Dendritic cell treated with granulocyte-macrophage colony-stimulating factor and Interleukin-4, amounts not matched to agents 40 ng/mL and 50 ng/mL, for 4 days (primary cell): ENCODE results near the gene ESRP2.

Experiments
- H3K27ac Mint-ChIP-seq: one replicate; pipeline ENCODE4 v1.8.0; 2022; ENCODE audit warnings: mild to moderate bottlenecking, mixed read lengths
- H3K27me3 Mint-ChIP-seq: one replicate; pipeline ENCODE4 v1.8.0; 2022; ENCODE audit warnings: mild to moderate bottlenecking, mixed read lengths
- H3K36me3 Mint-ChIP-seq: one replicate; pipeline ENCODE4 v1.8.0; 2022; ENCODE audit warnings: low read depth, mixed read lengths
- H3K4me1 Mint-ChIP-seq: one replicate; pipeline ENCODE4 v1.8.0; 2022; ENCODE audit warnings: low read depth, mixed read lengths
- H3K4me3 Mint-ChIP-seq: one replicate; pipeline ENCODE4 v1.8.0; 2022; ENCODE audit warnings: mild to moderate bottlenecking, moderate library complexity, mixed read lengths
- H3K9me3 Mint-ChIP-seq: one replicate; pipeline ENCODE4 v1.8.0; 2022; ENCODE audit warnings: mixed read lengths
- intact Hi-C: fragments of 100-400 bp; cut with micrococcal nuclease; formaldehyde crosslinking; loops from one replicate; pipeline ENCODE4 v1.15.0; 2022

The ESRP2 gene

GRCh38 chr16:68242085-68242484 is 6.2 kb upstream of the ESRP2 start:
- peaks cover 15% of the 10 kb centered on the region for H3K36me3 Mint-ChIP-seq
- H3K9me3 Mint-ChIP-seq, result no peaks in the 10 kb centered on the region
- no peak overlapping the region for H3K27ac Mint-ChIP-seq
- peaks cover 4% of the 10 kb centered on the region for H3K27me3 Mint-ChIP-seq
- intact Hi-C loops, result no loop called here
- H3K4me1 Mint-ChIP-seq, result peaks cover 48% of the 10 kb centered on the region
- no peak overlapping the region for H3K4me3 Mint-ChIP-seq

GRCh38 chr16:68238029-68238345 is 2.1 kb upstream of the ESRP2 start:
- no peaks in the 10 kb centered on the region for H3K9me3 Mint-ChIP-seq
- peak overlapping the region; percentile 93 for H3K27ac Mint-ChIP-seq
- peaks cover 40% of the 10 kb centered on the region for H3K4me1 Mint-ChIP-seq
- intact Hi-C loops, result no loop called here
- H3K4me3 Mint-ChIP-seq, result peak overlapping the region; percentile 87
- H3K36me3 Mint-ChIP-seq, result no peaks in the 10 kb centered on the region
- peaks cover 30% of the 10 kb centered on the region for H3K27me3 Mint-ChIP-seq

- Mint-ChIP-seq H3K4me3 (peak overlapping the region; percentile 87), H3K27ac (peak overlapping the region; percentile 93), H3K27me3 (peaks cover 30% of the 10 kb centered on the region), H3K9me3 (no peaks in the 10 kb centered on the region), H3K36me3 (peaks cover 3% of the 10 kb centered on the region), H3K4me1 (peaks cover 40% of the 10 kb centered on the region)
- intact Hi-C loops, result loop anchor here (1.0 kb wide), 1 partner anchor 8 kb away; the partner anchor contains the start of gene PLA2G15
Observed at GRCh38 chr16:68237243-68238028, 1.5 kb upstream of the ESRP2 start.

GRCh38 chr16:68236826-68237242 is 907 bp upstream of the ESRP2 start:
- no peaks in the 10 kb centered on the region for H3K9me3 Mint-ChIP-seq
- intact Hi-C loops, result loop anchor here (1.0 kb wide), 1 partner anchor 8 kb away; the partner anchor contains the start of gene PLA2G15
- peaks cover 30% of the 10 kb centered on the region for H3K27me3 Mint-ChIP-seq
- peak overlapping the region; percentile 93 for H3K27ac Mint-ChIP-seq
- H3K4me3 Mint-ChIP-seq, result peak overlapping the region; percentile 87
- peaks cover 9% of the 10 kb centered on the region for H3K36me3 Mint-ChIP-seq
- H3K4me1 Mint-ChIP-seq, result peaks cover 40% of the 10 kb centered on the region

GRCh38 chr16:68236137-68236825 is 354 bp upstream of the ESRP2 start:
- H3K27me3 Mint-ChIP-seq, result peaks cover 30% of the 10 kb centered on the region
- H3K9me3 Mint-ChIP-seq, result no peaks in the 10 kb centered on the region
- peaks cover 40% of the 10 kb centered on the region for H3K4me1 Mint-ChIP-seq
- intact Hi-C loops, result no loop called here
- H3K4me3 Mint-ChIP-seq, result peak overlapping the region; percentile 87
- peaks cover 15% of the 10 kb centered on the region for H3K36me3 Mint-ChIP-seq
- H3K27ac Mint-ChIP-seq, result no peak overlapping the region

GRCh38 chr16:68235108-68235886 is 630 bp downstream of the ESRP2 start:
- Mint-ChIP-seq H3K9me3 (no peaks in the 10 kb centered on the region), H3K36me3 (peaks cover 25% of the 10 kb centered on the region), H3K4me1 (peaks cover 40% of the 10 kb centered on the region), H3K4me3 (peak overlapping the region; percentile 8), H3K27ac (no peak overlapping the region), H3K27me3 (peaks cover 30% of the 10 kb centered on the region)
- intact Hi-C loops, result no loop called here

- peaks cover 33% of the 10 kb centered on the region for H3K36me3 Mint-ChIP-seq
- H3K4me3 Mint-ChIP-seq, result no peak overlapping the region
- H3K27ac Mint-ChIP-seq, result no peak overlapping the region
- intact Hi-C loops, result no loop called here
- H3K4me1 Mint-ChIP-seq, result peaks cover 35% of the 10 kb centered on the region
- H3K27me3 Mint-ChIP-seq, result peaks cover 30% of the 10 kb centered on the region
- no peaks in the 10 kb centered on the region for H3K9me3 Mint-ChIP-seq
Observed at GRCh38 chr16:68234188-68235107, 1.5 kb downstream of the ESRP2 start.

GRCh38 chr16:68233835-68234187 is 2.1 kb downstream of the ESRP2 start:
- no peaks in the 10 kb centered on the region for H3K9me3 Mint-ChIP-seq
- H3K4me3 Mint-ChIP-seq, result no peak overlapping the region
- H3K36me3 Mint-ChIP-seq, result peaks cover 40% of the 10 kb centered on the region
- H3K27ac Mint-ChIP-seq, result no peak overlapping the region
- H3K4me1 Mint-ChIP-seq, result peaks cover 35% of the 10 kb centered on the region
- intact Hi-C loops, result no loop called here
- H3K27me3 Mint-ChIP-seq, result peaks cover 30% of the 10 kb centered on the region

- Mint-ChIP-seq H3K27ac (no peak overlapping the region), H3K4me1 (peaks cover 35% of the 10 kb centered on the region), H3K4me3 (no peak overlapping the region), H3K27me3 (peaks cover 30% of the 10 kb centered on the region), H3K9me3 (no peaks in the 10 kb centered on the region), H3K36me3 (peaks cover 42% of the 10 kb centered on the region)
- intact Hi-C loops, result no loop called here
Observed at GRCh38 chr16:68233085-68233834, 2.7 kb downstream of the ESRP2 start.

- H3K4me3 Mint-ChIP-seq, result no peak overlapping the region
- H3K27ac Mint-ChIP-seq, result no peak overlapping the region
- peaks cover 49% of the 10 kb centered on the region for H3K36me3 Mint-ChIP-seq
- intact Hi-C loops, result no loop called here
- peaks cover 29% of the 10 kb centered on the region for H3K27me3 Mint-ChIP-seq
- no peaks in the 10 kb centered on the region for H3K9me3 Mint-ChIP-seq
- peaks cover 38% of the 10 kb centered on the region for H3K4me1 Mint-ChIP-seq
Observed at GRCh38 chr16:68232335-68232734, 3.6 kb downstream of the ESRP2 start.

GRCh38 chr16:68231384-68232136 is 4.4 kb downstream of the ESRP2 start:
- peaks cover 35% of the 10 kb centered on the region for H3K4me1 Mint-ChIP-seq
- intact Hi-C loops, result no loop called here
- no peak overlapping the region for H3K4me3 Mint-ChIP-seq
- H3K27ac Mint-ChIP-seq, result no peak overlapping the region
- peaks cover 21% of the 10 kb centered on the region for H3K27me3 Mint-ChIP-seq
- peaks cover 56% of the 10 kb centered on the region for H3K36me3 Mint-ChIP-seq
- H3K9me3 Mint-ChIP-seq, result no peaks in the 10 kb centered on the region

GRCh38 chr16:68230956-68231355 is 5.0 kb downstream of the ESRP2 start:
- H3K36me3 Mint-ChIP-seq, result peaks cover 62% of the 10 kb centered on the region
- intact Hi-C loops, result no loop called here
- H3K4me1 Mint-ChIP-seq, result peaks cover 29% of the 10 kb centered on the region
- H3K9me3 Mint-ChIP-seq, result no peaks in the 10 kb centered on the region
- no peak overlapping the region for H3K27ac Mint-ChIP-seq
- no peak overlapping the region for H3K4me3 Mint-ChIP-seq
- peaks cover 16% of the 10 kb centered on the region for H3K27me3 Mint-ChIP-seq
